GM21526 (cell line): ENCODE measurements around the gene SLC25A34.

ENCODE experiments used
- ATAC-seq: cut with Tn5 transposase; IDR thresholded peaks from one replicate; pipeline ENCODE4 v1.9.1; 2021; ENCODE audit warnings: moderate library complexity; ENCODE audit not compliant: unreplicated experiment, low FRiP score

The SLC25A34 gene

GRCh38 chr1:15765495-15766194 lies 29.6 kb downstream of the SLC25A34 start:
- ATAC-seq: no peak

- ATAC-seq: no peak
These were observed 31.9 kb downstream of the SLC25A34 start for GRCh38 chr1:15767941-15768340.

GRCh38 chr1:15768388-15768787 lies 32.3 kb downstream of the SLC25A34 start:
- ATAC-seq: no peak

DNA sequence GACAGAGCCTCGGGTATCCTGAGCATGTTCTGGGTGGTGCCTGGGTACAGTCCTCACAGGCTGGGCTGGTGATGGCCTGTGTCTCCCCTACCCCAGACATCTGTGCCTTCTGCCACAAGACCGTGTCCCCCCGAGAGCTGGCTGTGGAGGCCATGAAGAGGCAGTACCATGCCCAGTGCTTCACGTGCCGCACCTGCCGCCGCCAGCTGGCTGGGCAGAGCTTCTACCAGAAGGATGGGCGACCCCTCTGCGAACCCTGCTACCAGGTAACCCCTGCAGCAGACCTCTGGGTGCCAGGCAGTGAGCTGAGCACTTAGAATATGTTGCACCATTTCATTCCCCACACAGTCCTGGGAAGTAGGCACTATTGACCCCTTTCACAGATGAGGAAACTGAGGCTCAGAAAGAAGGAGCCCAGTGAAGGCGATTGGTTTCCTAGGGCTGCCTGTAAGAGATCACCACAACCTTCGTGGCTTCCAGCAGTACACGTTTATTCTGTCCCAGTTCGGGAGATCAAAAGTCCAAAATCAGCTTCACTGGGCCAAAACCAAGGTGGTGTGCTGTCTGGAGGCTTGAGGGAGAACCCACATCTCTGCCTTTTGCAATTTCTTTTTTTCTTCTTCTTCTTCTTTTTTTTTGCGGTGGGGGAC lies 34.4 kb downstream of the SLC25A34 start:
- no peak for ATAC-seq

- no peak for ATAC-seq
These were observed 35.9 kb downstream of the SLC25A34 start for GRCh38 chr1:15771836-15772515.

DNA sequence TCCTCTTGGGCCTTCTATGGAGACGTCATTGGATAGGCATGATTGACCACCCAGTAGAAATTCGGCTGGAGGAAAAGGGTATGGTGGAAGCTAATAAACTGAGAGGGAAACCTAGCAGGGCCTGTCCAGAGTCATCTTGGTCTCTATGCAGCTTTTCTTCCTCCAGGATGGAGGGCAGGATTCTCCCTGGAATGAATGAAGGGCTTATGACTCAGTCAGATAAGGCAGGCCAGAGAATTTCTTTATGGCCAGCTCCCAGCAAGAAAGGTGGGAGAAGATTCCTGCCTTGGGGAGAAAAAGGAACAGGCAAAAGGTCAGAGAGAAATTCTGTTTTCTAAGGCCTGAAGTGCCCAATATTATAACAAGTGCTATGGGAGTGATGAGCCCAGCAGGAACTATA lies 39.6 kb downstream of the SLC25A34 start:
- ATAC-seq: no peak

GRCh38 chr1:15777909-15778707 lies 42.0 kb downstream of the SLC25A34 start:
- ATAC-seq: no peak

- ATAC-seq: no peak
These were observed 49.6 kb downstream of the SLC25A34 start for GRCh38 chr1:15785683-15786082.

GRCh38 chr1:15786581-15786980 lies 50.5 kb downstream of the SLC25A34 start:
- ATAC-seq: no peak

- no peak for ATAC-seq
These were observed 52.7 kb downstream of the SLC25A34 start for GRCh38 chr1:15788624-15789301.
